Immature natural killer cell (primary cell): ENCODE results near the gene MICA. TPM values are rescaled to one million over a fixed set of nuclear protein-coding genes. Genes with fewer than 3 reads are reported as not detected.

Experiments used
- DNase-seq, 3 donors: peaks; one replicate each; pipeline ENCODE4 v3.0.0; 2022; ENCODE audit warnings: mixed read lengths in 1 of 3
- H3K27ac Mint-ChIP-seq, 6 donors: one replicate each; pipeline ENCODE4 v1.8.0; 2020; ENCODE audit warnings: mixed read lengths in 6 of 6, mild to moderate bottlenecking in 5 of 6, inconsistent platforms in 4 of 6, moderate library complexity in 3 of 6
- H3K27me3 Mint-ChIP-seq, 3 donors: one replicate each; pipeline ENCODE4 v1.8.0; 2020 to 2021; ENCODE audit warnings: low read depth in 3 of 3, mild to moderate bottlenecking in 3 of 3, mixed read lengths in 3 of 3, moderate library complexity in 3 of 3, inconsistent platforms in 1 of 3
- H3K36me3 Mint-ChIP-seq, 3 donors: one replicate each; pipeline ENCODE4 v1.8.0; 2020; ENCODE audit warnings: mixed read lengths in 3 of 3, inconsistent platforms in 2 of 3, mild to moderate bottlenecking in 2 of 3
- H3K4me1 Mint-ChIP-seq, 2 donors: one replicate each; pipeline ENCODE4 v1.8.0; 2020; ENCODE audit warnings: inconsistent platforms in 2 of 2, mild to moderate bottlenecking in 2 of 2, mixed read lengths in 2 of 2, moderate library complexity in 1 of 2
- H3K4me3 Mint-ChIP-seq, 5 donors: one replicate each; pipeline ENCODE4 v1.8.0; 2020; ENCODE audit warnings: mild to moderate bottlenecking in 5 of 5, mixed read lengths in 5 of 5, inconsistent platforms in 3 of 5, moderate library complexity in 3 of 5
- H3K9me3 Mint-ChIP-seq, 6 donors: one replicate each; pipeline ENCODE4 v1.8.0; 2020; ENCODE audit warnings: mild to moderate bottlenecking in 6 of 6, mixed read lengths in 6 of 6, inconsistent platforms in 4 of 6, moderate library complexity in 3 of 6
- polyA plus RNA-seq, 3 donors: library from polyadenylated mRNA; unstranded; fragments of 300-500 nt; fragmentation: Illumina TruSeq; gene quantifications; one replicate each; pipeline ENCODE4 v1.2.3, GENCODE V29; 2021

Gene MICA
- 1 to 10 TPM; 5.7 to 6.9 (median 6.4) TPM for polyA plus RNA-seq

DNA sequence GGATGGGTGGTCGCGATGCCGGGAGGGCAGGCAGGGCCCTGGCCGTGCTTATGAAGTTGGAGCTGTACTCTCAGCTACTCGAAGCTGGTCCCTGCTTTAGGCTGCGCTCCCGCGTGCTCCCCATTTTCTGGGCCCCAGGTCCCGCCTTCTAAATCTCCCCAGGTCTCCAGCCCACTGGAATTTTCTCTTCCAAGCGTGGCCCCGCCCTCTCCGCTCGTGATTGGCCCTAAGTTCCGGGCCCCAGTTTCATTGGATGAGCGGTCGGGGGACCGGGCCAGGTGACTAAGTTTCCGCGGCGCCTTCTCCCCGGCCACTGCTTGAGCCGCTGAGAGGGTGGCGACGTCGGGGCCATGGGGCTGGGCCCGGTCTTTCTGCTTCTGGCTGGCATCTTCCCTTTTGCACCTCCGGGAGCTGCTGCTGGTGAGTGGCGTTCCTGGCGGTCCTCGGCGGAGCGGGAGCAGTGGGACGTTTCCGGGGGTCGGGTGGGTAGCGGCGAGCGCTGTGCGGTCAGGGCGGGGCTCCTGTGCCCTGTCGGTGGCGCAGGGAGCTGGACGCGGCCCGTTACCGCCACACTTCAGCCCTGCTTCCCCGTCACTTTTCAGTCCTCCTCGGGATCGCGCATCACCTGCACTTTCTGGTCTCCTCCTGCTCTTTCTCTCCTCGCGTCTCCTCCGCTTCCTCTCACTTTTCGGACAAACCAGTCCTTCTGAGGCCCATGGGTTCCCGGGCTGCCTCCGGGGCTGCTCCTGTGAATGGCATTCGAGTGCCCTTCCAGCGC, at the start of gene MICA:
Gene MICA (plus strand): TSS at position 313 of the 778 bp plus-strand sequence. CDS start 38 bp downstream, at position 351.
- peaks cover 2 to 5% (median 4%) of the 10 kb centered on the region in 3 donors for H3K27me3 Mint-ChIP-seq
- no peaks in the 10 kb centered on the region for H3K9me3 Mint-ChIP-seq
- H3K36me3 Mint-ChIP-seq, result no peaks in the 10 kb centered on the region
- peak within 1 kb of the TSS; percentile 80 to 97 (median 88) for H3K27ac Mint-ChIP-seq
- peak within 1 kb of the TSS; percentile 80 to 99 (median 96) for H3K4me3 Mint-ChIP-seq
- H3K4me1 Mint-ChIP-seq, result peaks cover 77 to 85% of the 10 kb centered on the region in 2 donors
- DNase-seq, result peak; percentile 73 to 77 (median 73)

DNA sequence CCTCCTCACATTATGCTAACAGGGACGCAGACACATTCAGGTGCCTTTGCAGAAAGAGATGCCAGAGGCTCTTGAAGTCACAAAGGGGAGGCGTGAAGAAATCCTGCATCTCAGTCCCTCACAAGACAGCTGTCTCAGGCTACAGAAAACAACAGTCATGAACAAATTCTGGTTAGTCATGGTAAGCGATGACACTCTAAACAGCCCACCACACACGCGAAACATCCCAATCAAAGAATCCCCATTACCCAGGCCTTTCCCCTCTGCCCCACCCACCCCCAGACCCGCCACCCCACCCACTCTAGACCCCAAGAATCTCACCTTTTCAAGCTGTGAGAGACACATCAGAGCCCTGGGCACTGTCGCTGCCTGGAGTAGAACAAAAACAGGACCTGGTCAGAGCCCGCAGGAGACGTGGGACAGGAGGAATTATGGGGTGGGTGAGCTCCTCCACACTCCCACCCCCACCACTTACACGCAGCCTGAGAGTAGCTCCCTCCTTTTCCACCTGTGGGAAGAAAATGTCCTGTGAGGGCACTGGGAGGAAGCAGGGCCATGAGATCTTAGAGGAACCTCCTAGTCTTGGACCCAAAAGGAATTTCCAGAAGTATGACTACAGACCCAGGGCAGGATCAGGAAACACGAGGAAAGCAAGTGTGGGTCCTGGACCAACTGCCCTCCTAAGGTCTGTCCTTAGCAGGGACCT, 49.1 kb upstream of the MICA start:
- H3K9me3 Mint-ChIP-seq, result no peaks in the 10 kb centered on the region
- peak overlapping the region; percentile 96 to 99 (median 97) for H3K4me3 Mint-ChIP-seq
- peaks cover 67 to 79% of the 10 kb centered on the region in 2 donors for H3K4me1 Mint-ChIP-seq
- DNase-seq, result peak; percentile 38 to 54 (median 46)
- H3K27ac Mint-ChIP-seq, result peak overlapping the region; percentile 46 to 100 (median 96)
- peaks cover 65 to 69% (median 68%) of the 10 kb centered on the region in 3 donors for H3K27me3 Mint-ChIP-seq
- peaks cover 32 to 37% (median 37%) of the 10 kb centered on the region in 3 donors for H3K36me3 Mint-ChIP-seq

DNA sequence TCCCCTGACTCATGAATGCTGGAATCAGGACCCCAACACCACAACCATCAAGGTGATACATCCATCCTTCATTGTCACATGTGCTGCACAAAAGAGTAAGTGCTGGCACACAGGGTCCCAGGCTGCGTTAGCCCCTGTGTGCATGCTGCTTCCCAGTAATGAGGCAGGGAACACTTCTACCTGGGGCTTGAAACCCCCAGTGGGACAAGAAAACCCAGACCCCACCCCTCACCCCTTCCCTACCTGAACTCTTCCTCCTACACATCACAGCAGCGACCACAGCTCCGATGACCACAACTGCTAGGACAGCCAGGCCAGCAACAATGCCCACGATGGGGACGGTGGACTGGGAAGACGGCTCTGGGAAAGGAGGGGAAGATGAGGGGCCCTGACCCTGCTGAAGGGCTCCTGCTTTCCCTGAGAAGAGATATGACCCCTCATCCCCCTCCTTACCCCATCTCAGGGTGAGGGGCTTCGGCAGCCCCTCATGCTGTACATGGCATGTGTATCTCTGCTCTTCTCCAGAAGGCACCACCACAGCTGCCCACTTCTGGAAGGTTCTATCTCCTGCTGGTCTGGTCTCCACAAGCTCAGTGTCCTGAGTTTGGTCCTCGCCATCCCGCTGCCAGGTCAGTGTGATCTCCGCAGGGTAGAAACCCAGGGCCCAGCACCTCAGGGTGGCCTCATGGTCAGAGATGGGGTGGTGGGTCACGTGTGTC, 48.4 kb upstream of the MICA start:
- Mint-ChIP-seq H3K36me3 (peaks cover 32 to 37% (median 37%) of the 10 kb centered on the region in 3 donors), H3K27me3 (peaks cover 65 to 69% (median 66%) of the 10 kb centered on the region in 3 donors), H3K4me1 (peaks cover 69 to 80% of the 10 kb centered on the region in 2 donors), H3K27ac (peak overlapping the region; percentile 46 to 100 (median 96)), H3K4me3 (peak overlapping the region; percentile 96 to 99 (median 97)), H3K9me3 (no peaks in the 10 kb centered on the region)
- peak; percentile 22 to 30 (median 27) for DNase-seq

DNA sequence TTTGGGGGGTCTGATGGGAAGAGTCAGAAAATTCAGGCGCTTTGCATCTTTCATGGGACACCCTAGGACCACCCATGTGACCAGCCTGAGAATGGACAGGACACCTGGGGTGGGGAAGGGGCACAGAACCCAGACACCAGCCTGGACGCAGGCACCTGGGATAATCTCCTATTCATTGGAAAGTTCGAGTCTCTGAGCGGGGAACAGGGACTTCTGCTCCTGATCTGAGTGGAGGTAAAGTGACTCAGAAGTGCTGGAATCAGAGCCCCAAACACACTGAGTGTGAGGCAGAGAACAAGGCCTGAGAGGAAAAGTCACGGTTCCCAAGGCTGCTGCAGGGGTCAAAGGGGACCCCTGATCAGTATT, 47.8 kb upstream of the MICA start:
- peak overlapping the region; percentile 96 to 99 (median 97) for H3K4me3 Mint-ChIP-seq
- DNase-seq, result peak; percentile 14 to 41 (median 32)
- H3K36me3 Mint-ChIP-seq, result peaks cover 32 to 37% (median 37%) of the 10 kb centered on the region in 3 donors
- H3K4me1 Mint-ChIP-seq, result peaks cover 69 to 75% of the 10 kb centered on the region in 2 donors
- peak overlapping the region; percentile 46 to 100 (median 96) for H3K27ac Mint-ChIP-seq
- H3K9me3 Mint-ChIP-seq, result no peaks in the 10 kb centered on the region
- H3K27me3 Mint-ChIP-seq, result peaks cover 63 to 69% (median 65%) of the 10 kb centered on the region in 3 donors

DNA sequence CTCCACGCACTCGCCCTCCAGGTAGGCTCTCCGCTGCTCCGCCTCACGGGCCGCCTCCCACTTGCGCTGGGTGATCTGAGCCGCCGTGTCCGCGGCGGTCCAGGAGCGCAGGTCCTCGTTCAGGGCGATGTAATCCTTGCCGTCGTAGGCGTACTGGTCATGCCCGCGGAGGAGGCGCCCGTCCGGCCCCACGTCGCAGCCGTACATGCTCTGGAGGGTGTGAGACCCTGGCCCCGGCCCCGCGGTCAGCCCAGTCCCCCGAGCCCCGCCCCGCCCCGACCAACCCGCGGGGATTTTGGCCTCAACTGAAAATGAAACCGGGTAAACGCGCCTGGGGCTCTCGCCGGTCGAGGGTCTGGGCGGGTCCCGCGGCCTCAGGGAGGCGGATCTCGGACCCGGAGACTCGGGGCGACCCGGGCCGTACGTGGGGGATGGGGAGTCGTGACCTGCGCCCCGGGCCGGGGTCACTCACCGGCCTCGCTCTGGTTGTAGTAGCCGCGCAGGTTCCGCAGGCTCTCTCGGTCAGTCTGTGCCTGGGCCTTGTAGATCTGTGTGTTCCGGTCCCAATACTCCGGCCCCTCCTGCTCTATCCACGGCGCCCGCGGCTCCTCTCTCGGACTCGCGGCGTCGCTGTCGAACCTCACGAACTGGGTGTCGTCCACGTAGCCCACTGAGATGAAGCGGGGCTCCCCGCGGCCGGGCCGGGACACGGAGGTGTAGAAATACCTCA, 47.0 kb upstream of the MICA start:
- Mint-ChIP-seq H3K4me3 (peak overlapping the region; percentile 96 to 99 (median 97)), H3K36me3 (peaks cover 32 to 37% (median 37%) of the 10 kb centered on the region in 3 donors), H3K27me3 (peaks cover 59 to 64% (median 59%) of the 10 kb centered on the region in 3 donors), H3K9me3 (no peaks in the 10 kb centered on the region), H3K27ac (peak overlapping the region; percentile 53 to 100 (median 100)), H3K4me1 (peaks cover 65 to 67% of the 10 kb centered on the region in 2 donors)
- DNase-seq, result peak; percentile 62 to 71 (median 70)

DNA sequence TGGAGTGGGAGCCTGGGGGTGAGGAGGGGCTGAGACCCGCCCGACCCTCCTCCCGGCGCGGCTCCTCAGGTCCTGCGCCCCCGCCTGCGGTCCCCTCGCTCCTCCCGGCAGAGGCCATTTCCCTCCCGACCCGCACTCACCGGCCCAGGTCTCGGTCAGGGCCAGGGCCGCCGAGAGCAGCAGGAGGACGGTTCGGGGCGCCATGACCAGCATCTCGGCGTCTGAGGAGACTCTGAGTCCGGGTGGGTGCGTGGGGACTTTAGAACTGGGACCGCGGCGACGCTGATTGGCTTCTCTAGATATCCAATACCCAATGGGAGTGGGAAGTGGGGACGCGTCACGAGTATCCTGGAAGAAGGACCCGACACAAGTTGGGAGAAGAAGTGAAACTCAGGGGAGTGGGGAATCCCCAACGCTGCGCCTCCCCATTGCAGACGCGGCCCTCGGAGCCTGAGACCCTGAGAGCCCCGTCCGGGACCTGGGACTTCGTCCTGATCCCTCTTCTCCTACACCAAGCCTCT, 46.4 kb upstream of the MICA start, which contains the start of gene HLA-B:
Gene HLA-B (minus strand): TSS at position 234 of the 521 bp plus-strand sequence. CDS start 21 bp downstream, at position 213.
- H3K27ac Mint-ChIP-seq, result peak within 1 kb of the TSS; percentile 99 to 100 (median 100)
- H3K9me3 Mint-ChIP-seq, result no peaks in the 10 kb centered on the region
- peaks cover 32 to 37% (median 37%) of the 10 kb centered on the region in 3 donors for H3K36me3 Mint-ChIP-seq
- DNase-seq, result peak; percentile 83 to 85 (median 84)
- peaks cover 54 to 59% (median 55%) of the 10 kb centered on the region in 3 donors for H3K27me3 Mint-ChIP-seq
- H3K4me1 Mint-ChIP-seq, result peaks cover 60 to 61% of the 10 kb centered on the region in 2 donors
- peak within 1 kb of the TSS; percentile 96 to 99 (median 97) for H3K4me3 Mint-ChIP-seq

DNA sequence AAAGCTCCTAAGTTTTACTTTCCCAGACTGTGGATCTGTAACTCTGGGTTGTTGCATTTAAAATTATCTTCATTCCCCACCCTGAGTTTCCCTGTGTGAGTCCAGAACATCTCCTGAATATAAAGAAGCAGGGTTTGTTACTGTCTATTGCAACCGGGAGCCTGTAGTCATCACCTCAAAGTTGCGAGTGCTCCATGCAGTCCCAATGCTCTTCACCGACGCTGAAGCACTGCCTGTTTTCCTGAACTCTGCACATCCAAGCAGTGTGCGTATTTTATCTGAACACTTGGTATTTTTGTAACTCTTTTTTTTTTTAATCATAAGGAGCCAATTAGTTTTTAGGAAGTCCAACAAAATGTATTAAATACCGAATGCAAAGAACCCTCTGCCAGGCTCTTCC, 45.5 kb upstream of the MICA start:
- DNase-seq, result no peak
- H3K4me3 Mint-ChIP-seq, result peak overlapping the region; percentile 96 to 99 (median 97)
- H3K36me3 Mint-ChIP-seq, result peaks cover 32 to 35% (median 33%) of the 10 kb centered on the region in 3 donors
- peak overlapping the region; percentile 99 to 100 (median 100) for H3K27ac Mint-ChIP-seq
- H3K9me3 Mint-ChIP-seq, result no peaks in the 10 kb centered on the region
- H3K4me1 Mint-ChIP-seq, result peaks cover 52% of the 10 kb centered on the region in 2 donors
- H3K27me3 Mint-ChIP-seq, result peaks cover 45 to 51% (median 48%) of the 10 kb centered on the region in 3 donors

DNA sequence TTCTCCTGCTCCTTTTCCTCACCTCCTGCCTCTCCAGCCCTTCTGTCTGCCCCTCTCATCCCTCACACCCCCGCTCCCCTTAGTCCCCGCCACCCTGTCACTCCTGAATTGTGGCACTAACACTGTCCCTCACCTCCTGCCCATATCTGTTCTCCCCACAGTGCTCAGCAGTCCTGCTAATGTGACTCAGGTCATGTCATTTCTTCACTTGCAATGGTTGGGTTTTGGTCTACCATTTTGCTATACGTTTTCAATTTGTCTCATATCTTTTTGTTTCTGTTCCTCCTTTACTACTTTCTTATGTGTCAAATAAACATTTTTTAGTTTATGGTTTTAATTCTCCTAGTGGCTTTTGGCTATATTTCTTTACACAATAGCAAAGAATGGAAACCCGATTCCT, 45.1 kb upstream of the MICA start:
- Mint-ChIP-seq H3K4me3 (peak overlapping the region; percentile 96 to 99 (median 97)), H3K9me3 (no peaks in the 10 kb centered on the region), H3K4me1 (peaks cover 47 to 48% of the 10 kb centered on the region in 2 donors), H3K36me3 (peaks cover 27 to 33% (median 29%) of the 10 kb centered on the region in 3 donors), H3K27ac (peak overlapping the region; percentile 99 to 100 (median 100)), H3K27me3 (peaks cover 41 to 46% (median 44%) of the 10 kb centered on the region in 3 donors)
- DNase-seq, result peak in 1 of 3 donors; percentile 10

DNA sequence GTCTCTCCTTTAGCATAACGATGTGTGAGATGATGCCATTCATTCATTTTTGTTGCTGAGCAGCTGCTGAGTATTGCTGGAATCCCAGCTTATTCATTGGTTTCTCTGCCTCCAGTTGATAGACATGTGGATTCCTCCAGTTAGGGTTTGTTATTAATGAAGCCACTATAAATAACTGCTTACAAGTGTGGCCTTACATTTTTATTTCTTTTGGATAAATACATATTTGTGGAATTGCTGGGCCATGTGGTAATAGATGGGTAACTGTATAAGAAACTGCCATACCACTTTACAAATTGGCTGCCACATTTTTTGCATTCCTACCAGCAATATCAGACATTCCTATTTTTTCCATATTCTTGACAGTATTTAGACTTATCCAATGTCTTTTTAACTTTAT, 43.8 kb upstream of the MICA start:
- Mint-ChIP-seq H3K9me3 (no peaks in the 10 kb centered on the region), H3K4me1 (peaks cover 35% of the 10 kb centered on the region in 2 donors), H3K36me3 (peaks cover 15 to 20% (median 17%) of the 10 kb centered on the region in 3 donors), H3K27me3 (peaks cover 28 to 34% (median 31%) of the 10 kb centered on the region in 3 donors), H3K4me3 (peak overlapping the region in 1 of 5 donors; percentile 45), H3K27ac (peak overlapping the region in 5 of 6 donors; percentile 39 to 100 (median 82))
- DNase-seq, result no peak

DNA sequence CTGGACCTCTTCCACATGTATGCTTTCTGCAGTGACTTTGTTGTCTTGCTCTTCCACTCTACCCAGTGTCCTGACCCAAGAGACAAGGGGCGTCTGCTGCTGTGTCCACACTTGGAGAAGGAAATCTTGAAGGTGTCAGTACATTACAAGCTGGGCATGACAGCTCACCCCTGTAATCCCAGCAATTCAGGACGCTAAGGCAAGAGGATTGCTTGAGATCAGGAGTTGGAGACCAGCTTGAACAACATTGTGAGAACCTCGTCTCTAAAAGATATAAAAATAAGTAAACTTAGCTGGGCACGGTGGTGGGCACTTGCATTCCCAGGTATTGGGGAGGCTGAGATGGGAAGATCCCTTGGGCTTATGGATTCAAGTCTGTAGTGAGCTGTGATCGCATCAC, 40.6 kb upstream of the MICA start:
- H3K36me3 Mint-ChIP-seq, result peaks cover 0 to 4% (median 0%) of the 10 kb centered on the region in 3 donors
- no peak overlapping the region for H3K27ac Mint-ChIP-seq
- H3K4me3 Mint-ChIP-seq, result no peak overlapping the region
- H3K27me3 Mint-ChIP-seq, result peaks cover 3 to 11% (median 7%) of the 10 kb centered on the region in 3 donors
- H3K9me3 Mint-ChIP-seq, result no peaks in the 10 kb centered on the region
- no peak for DNase-seq
- H3K4me1 Mint-ChIP-seq, result peaks cover 25 to 31% of the 10 kb centered on the region in 2 donors

DNA sequence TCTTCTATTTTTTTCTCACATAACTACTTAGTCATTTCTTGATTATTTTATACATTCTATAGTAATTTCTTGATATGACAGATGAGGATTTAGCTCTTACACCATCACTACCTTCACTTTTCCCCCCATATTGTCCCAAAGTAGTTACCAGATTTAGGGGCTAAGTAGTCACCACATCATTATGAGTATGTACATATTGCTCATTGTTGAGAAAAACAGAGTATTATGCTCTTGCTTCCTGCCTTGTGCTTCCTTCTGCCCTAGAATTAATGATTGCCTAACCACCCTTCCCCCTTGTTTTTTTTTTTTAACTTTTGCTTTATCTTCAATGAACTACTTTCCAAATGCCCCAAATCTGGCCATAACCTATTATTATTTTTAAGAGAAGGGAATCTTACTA, 39.6 kb upstream of the MICA start:
- H3K9me3 Mint-ChIP-seq, result no peaks in the 10 kb centered on the region
- no peak overlapping the region for H3K27ac Mint-ChIP-seq
- peaks cover 6 to 13% (median 12%) of the 10 kb centered on the region in 3 donors for H3K27me3 Mint-ChIP-seq
- H3K4me3 Mint-ChIP-seq, result no peak overlapping the region
- peaks cover 0 to 4% (median 0%) of the 10 kb centered on the region in 3 donors for H3K36me3 Mint-ChIP-seq
- H3K4me1 Mint-ChIP-seq, result peaks cover 14 to 20% of the 10 kb centered on the region in 2 donors
- no peak for DNase-seq

DNA sequence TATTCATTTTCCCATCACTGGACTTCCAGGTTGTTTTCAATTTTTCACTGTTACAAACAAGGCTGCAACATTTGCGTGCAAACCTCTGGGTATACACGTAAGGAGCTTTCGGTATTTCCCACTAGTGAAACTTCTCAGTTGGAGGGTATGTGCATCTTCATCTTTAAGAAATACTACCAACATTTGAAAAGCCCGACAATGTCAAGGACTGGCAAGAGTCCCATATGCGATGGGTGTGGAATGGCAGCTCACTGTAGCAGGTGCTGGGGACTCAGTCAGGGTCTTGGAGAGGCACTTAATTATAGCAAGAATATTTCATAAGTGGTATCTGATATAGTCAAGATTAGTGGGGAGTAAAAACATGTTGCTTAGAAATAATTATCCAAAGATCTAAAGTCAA, 37.5 kb upstream of the MICA start:
- H3K4me3 Mint-ChIP-seq, result peak overlapping the region in 4 of 5 donors; percentile 48 to 83 (median 60)
- no peaks in the 10 kb centered on the region for H3K9me3 Mint-ChIP-seq
- DNase-seq, result no peak
- H3K4me1 Mint-ChIP-seq, result peaks cover 8 to 14% of the 10 kb centered on the region in 2 donors
- peaks cover 0 to 4% (median 0%) of the 10 kb centered on the region in 3 donors for H3K36me3 Mint-ChIP-seq
- peaks cover 7 to 17% (median 14%) of the 10 kb centered on the region in 3 donors for H3K27me3 Mint-ChIP-seq
- no peak overlapping the region for H3K27ac Mint-ChIP-seq
